Pons (tissue), 1 donor: ENCODE results near the gene SPOCK1.

Source experiments
- DNase-seq: peaks from one replicate; pipeline ENCODE4 v3.0.0-alpha.2; 2016; ENCODE audit warnings: low spot score

The SPOCK1 gene

DNA sequence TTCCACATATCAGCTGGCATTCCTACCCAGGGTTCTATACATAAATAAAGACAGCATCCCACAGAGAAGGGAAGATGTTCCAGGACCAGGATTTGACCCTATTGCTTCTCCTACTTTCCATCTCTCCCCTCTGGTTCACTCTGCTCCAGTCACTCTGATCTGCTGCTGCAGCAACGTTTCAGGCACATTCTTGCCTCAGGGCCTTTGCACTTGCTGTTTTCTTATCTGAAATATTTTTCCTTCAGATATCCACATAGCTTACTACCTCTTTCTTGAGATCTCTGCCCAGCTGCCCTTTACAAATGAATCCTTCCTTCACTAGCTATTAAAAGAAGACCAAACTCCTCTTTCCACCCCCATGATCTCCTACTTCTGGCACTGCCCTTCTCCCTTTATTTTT, 204.5 kb downstream of the SPOCK1 start:
- no peak for DNase-seq

DNA sequence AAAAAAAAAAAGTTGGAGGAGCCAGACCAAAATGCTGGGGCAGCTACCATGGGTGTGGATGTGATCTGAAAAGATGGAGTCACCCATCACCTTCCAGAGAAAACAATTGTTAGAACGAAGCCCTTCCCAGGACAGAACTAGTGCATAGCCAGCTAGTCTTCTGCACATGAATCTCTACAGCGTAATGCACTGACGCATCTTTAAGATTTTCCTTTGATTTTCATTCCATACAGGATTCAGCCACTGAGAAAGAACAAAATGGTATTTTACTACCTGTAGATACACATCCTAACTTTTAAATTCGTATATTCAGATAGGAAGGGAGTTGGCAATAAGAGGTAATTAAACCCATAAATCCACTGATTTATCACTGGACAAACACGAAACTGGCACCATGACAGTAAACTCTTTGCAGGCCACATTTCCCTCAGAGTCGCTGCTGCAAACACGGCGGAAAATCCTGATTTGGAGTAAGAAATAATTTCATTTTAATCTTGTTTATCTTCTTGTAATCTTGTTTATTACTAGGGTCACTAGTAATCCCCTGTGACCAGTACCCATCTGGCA, 206.6 kb downstream of the SPOCK1 start:
- DNase-seq = no peak

DNA sequence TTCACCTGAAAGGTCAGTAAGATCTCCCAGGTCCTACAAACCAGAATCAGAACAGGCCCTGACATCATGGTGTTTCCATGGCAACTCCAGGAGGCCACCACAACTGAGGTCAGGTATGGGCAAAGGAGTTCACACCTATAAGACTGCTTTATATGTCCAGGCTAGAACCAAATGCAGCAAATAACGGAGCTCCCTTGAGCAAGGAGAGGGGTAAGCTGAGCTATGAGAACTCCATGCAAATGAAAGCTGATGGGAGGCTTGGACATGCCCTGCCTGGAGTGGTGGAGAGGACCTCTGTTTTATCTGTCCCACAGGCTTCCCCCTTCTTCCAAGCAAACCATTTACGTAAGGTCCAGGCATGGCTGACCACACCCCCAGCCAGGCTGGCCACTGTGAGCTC, 207.7 kb downstream of the SPOCK1 start:
- DNase-seq = no peak

DNA sequence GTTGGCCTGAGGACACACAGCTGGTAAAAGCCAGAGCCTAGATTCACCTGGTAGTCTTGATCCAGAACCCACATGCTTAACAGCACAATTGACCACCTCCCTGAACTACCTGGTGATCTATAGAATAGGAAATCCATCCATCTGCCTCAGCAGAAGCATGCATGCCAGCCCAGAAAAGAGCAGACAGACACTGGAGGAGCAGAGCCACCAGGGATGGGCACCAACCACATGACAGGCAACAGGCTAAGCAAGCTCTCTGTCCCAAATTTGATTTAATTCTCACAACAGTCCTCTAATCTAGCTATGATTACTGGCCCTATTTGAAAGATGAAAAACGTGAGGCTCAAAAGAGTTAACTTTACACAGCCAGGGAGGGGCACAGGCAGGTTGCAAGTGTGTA, 208.1 kb downstream of the SPOCK1 start:
- no peak for DNase-seq

DNA sequence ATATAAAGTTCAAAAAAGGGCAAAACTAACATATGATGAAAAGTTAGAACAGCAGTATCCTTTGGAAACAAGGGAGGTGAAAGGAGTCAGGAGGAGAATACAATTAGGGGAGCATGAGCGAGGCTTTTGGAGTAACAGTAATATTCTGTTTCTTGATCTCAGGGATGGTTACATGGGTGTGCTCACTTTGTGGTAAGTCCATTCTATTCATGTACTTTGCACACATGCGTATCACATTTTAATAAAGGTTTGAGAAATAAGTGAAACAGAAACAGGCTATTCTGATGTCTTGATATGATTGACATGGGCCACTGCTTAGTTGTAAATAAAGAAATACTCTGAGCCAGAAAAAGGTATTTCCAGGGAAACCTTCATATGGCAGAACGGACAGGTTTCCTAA, 208.8 kb downstream of the SPOCK1 start:
- no peak for DNase-seq

DNA sequence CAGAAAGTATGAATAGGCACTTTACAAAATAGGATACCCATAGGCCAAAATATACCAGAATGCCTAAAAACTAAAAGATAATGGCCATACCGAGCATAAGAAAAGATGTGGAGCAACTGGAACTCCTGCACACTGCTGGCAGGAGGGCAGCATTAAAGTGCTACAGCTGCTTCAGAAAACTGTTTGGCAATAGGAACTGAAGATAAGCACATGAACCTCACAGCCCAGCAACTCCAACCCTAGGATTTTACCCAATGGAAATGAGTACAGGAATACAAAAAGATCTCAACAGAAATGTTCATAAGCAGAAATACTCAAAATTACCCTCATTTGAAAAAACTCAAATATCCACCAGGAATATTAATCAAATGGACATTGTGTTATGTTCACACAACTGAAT, 209.3 kb downstream of the SPOCK1 start:
- no peak for DNase-seq

DNA sequence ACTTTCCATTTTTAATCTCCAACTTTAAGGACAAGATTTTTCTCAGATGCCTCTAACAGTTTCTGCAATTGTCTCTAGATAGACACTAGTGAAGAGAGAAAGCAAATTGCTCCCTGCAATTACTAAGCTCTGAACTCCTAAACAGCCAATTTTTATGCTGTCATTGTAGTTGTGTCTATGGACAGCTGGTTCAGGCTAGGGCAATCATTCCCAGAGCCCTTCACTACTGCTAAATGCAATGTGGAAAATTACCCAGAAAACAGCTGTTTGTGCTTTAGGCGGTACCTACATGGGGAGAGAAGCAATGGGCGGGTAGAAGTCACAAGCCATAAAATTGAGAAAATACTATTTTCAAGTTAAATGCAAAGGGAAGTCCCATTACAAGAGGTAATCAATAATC, 211.6 kb downstream of the SPOCK1 start:
- no peak for DNase-seq

DNA sequence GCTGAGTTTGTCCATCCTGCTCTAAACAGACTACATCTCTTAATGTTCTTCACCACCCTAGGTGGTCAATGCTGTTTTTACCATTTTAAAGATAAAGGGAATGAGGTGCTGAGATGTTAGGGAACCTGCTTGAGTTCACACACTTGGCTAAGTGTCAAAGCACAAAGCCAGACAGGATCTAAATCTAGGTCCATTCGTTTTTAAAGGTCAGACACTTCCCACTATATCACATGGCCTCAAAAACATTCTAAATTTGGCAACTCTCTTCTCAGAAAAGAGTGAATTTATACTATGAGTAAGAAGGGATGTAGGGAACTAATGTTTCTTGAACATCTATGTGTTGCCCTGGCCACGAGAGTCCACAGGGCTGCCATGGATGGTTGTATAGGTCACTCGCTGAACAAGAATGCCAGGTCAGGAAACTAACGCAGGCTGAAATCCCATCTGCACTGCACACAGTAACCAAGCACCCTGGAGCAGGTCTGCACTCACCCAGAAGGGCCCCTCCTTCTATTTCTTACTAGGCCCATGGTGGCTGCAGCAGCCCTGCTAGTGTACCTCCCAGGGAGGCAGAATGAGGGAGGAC, 213.0 kb downstream of the SPOCK1 start:
- DNase-seq = no peak

DNA sequence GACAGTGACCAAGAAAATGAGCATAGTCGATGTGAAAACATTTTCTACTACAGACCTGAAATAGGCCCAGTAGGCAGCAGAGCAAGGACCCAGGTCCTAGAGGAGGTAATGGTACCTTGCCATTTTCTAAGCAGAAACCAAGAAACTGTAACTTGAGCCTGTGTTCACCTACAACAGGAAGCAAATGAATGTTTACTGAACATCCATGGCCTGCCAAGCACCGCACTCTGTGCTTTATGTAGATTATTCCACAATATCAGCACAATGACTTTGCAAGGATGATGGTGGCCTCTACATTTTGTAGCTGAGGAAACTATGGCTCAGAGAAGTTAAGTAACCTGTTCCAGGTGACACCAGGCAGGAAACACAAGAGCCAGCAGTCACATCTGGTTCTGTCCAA, 215.3 kb downstream of the SPOCK1 start:
- no peak for DNase-seq

DNA sequence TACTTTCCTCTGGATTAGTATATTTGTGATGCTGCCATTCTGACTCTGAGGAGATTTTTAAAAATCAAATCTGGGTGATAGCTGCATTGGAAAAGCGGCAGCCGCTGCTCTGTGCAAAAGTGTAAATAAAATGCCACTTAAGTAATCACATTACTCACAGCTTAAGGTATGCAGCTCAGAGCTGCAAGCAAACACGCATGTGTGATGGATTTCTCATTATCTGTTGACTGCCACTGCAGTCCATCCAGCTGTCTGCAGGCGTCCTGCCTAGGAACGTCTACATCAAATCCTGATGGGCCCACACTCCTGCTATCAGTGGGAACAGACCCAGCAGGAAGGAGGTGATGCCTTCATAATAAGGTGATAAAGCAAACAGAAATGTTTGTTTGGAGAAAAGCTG, 216.9 kb downstream of the SPOCK1 start:
- DNase-seq = no peak

DNA sequence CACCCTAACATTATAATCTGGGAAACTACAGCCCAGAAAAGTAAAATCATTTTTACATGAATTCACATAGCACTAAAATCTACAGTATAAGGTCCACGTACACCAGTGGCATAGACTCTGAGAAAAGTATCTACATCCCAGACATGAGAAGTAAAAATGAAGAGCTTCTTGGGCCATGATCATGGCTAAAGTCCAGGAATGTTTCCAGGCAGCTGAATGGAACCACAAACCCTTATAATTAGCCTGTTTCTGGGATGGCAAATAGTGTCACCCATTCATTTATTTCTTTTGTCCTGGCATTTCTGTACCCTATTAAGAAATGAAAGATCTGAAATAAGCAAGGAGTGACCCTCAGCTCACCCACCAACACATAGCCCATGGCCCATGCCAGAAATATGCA, 217.9 kb downstream of the SPOCK1 start:
- no peak for DNase-seq

DNA sequence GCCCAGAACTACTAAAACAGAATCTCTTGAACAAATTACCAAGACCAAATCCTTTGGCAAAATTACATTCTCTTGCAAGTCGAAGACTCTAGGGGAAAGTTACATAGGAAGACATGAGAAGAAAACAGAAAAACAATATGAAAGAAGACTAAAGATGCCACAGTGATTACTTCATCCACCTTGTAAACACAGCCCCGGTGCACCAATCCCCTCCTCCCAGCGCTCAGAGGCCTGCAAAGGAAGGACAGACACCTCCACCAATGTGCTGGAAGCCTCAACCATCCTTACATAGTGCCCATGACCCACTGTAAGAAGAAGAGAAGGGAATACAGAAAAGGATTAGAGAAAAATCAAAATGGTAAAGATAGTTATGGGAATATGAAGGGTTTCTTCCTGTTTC, 218.5 kb downstream of the SPOCK1 start:
- no peak for DNase-seq

DNA sequence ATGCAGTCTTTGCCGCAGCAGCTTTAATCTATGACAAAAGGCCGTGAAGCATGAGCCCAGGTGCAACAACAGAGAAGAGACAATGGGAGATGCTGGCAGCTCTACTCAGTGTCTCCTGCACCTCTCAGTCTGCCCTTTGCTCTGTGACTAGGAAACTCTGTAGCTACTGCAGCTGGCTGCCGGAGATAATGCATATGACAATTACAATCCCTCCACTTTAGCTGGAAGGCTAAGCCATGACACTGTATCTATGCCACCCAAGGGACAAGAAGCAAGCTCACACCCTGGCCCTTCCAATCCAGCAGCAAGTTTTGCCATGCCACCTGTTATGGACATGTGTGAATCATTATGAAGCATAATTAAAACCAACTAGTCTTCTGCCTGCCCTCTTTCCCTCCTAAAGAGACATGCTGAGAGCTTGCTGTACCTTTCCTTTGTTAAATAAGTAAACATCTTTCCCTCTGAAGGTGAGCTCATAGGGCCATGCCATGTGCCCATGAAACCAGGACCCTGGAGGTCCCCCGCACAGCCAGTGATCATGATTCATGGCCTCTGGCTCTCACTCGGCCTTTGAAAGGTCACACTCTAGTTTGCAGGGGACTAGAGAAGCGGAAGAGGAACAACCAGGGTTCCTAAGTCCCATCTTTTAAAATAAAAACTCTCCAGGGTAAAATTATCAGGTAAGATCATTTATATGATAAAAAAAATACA, 219.4 kb downstream of the SPOCK1 start:
- no peak for DNase-seq

DNA sequence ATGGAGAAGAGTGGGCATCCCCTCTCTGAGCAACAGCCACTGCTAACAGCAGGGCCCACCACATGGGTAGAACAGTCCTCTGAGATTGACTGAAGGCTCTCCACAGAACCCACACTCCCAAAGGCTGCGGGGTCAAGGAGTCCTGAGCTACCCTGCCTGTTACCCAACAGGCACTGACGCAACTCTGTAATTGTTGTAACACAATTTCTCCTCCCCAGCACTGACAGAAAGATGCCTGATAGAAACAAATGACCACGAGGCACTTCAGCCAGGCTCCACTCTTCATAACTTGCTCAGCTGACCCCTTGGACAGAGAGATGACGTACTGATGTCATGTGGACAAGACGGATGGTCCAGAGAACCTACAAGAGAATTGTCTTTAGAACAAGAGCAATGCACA, 220.7 kb downstream of the SPOCK1 start:
- no peak for DNase-seq

DNA sequence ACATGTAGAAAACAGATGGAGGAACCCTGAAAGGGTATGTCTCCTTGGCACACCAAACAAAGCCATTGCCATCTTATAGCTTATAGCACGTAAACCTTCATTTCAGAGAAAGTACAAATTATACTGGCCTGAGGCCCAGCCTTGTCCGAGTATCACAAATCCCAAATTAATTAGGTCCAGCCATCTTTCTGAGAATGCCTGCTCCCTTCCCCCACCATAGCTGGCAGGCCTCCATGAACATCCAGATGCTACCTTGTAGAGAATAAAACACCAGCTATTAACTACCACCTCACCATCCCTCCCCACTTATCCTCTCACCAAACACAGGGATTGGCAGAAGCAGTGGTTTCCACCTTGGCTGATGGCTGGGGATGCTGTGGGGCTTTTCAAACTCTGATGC, 224.0 kb downstream of the SPOCK1 start:
- DNase-seq = no peak

DNA sequence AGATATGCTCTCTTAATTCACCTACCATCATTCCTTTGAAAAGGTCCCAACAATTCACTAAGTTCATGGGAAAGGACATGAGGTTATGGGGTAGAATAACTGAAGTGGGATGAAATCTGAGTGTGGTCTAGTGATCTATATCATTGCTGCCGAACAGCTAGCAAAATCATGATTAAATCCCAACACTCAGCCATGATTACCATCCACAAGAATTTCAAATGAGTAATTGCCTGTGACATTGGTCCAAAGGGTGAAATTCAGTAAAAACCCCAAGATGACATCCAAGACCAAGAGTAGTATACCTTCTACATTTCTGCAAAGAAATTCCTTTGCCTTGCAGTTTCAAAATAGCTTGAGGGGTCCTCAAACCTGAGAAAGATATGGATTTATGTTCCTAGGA, 225.6 kb downstream of the SPOCK1 start:
- no peak for DNase-seq

DNA sequence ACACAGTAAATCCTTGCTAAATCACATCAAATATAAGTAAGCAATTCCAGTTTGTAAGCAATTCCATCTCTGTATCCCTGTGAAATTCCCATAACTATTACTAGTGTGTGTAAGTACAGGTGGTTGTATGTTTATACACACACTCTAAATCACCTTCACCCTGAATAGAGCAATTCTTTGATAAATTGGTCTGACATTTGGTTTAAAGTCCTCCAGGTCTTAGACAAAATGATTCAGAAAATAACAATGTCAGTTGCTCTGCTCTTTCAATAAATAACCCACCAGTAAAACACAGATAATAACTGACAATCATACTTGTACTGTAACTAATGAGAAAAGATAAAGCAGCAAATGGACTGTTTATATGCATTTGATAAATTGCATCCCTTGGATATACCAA, 226.3 kb downstream of the SPOCK1 start:
- no peak for DNase-seq

DNA sequence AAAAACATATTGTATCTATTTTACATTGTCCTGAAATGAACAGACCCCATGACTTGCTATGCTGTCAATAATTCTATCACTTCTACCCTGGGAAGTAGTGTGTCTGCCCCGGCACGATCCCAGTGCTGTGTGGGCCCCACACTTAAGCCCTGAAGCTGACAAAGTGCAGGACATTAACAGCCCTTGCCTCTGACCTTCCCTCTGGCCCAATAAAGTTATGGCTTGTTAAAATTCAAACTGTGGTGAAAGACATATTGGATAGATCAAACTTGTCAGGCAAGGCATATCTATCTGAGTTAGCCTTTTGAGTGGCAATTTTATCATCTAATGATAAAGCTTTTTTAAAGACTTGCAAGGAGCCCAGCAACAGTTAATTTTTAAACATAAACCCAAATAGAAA, 229.2 kb downstream of the SPOCK1 start:
- no peak for DNase-seq

DNA sequence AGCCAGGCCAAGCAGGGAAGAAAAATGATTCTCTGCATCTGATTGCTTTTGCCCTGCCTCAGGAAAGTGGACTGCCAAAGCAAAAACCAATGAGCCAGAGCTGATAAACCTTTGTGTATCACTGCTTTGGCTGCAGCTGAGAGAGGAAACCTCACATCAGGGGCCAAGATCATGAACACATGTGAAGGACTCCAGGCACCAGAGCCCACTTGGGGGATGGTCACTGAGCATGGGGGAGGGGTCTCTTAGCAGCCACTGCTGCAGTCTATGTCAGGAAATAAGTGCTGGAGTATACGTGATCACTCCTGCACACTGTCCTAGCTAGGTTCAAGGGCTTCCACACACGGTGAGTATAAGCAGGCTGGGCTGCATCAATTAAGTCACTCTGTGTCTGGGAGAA, 229.9 kb downstream of the SPOCK1 start:
- no peak for DNase-seq

DNA sequence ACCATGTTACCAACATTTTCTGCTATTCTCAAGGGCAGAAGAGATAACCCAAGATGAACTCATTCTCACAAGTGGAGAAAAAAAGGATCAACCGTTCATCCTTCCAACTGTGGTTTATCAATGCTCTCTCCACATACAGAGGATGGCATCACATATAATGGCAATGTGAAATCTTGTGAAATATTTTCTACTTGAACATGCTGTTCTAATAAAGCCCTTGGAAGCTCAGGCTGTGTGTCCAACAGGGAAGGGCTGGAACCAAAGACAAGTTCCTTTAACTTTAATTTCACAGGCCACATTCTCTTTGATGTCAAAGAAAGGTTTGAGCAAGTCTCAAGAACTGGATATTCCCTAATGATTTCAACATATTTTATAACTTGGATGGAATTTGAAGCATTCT, 230.5 kb downstream of the SPOCK1 start:
- no peak for DNase-seq

DNA sequence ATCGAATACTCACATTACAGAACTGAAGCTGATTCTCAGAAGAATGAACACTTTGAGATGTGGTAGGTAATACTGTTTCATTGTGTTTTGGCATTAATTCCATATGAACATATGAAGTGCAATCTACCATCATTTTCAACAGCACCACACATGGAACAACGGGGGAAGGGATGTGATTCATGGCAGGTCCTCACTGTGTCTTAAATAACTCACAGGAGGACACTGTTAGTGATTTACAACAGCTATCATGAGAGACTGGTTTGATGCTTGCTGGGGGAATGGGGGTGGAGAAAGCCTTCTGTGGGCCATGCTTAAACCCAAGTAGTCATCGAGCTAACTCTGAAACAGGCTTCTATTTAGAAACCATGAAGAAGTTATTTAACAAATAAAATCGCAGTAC, 232.9 kb downstream of the SPOCK1 start:
- DNase-seq = no peak

DNA sequence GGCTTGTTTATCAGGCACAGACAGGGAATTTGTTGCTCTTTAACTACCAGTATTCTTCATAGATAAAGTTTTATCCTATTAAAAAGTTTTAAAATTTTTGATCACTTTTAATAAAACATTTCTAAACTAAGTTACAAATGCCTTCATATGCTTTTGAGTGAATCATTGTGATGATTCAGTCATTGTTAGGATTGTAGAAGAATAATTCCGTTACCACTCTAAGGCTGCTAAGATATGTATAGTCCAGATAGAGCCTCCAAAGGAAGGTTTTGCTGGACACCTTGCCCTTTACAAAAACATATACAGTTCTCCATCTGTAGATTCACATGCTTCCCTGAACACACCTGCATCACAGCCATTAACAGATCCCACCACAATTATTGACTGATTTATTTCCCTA, 233.7 kb downstream of the SPOCK1 start:
- no peak for DNase-seq

DNA sequence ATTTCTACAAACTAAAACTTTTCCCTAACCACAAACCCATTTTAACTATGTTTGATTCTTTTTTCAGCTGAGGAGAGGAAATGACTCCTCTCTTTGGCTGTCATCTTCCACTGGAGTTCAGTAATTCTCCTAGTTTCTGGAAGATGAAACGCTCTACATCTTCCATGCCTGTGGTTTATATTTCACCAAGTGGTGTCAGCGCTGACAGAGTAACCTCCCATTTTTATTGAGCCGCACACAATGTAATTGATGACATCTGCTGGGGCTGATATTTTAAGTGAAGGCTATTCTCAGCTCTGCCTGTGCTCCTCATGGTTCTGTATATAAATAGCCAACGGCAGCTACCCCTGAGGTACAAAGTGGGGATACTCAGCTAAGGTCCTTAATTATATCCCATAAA, 234.6 kb downstream of the SPOCK1 start:
- no peak for DNase-seq

DNA sequence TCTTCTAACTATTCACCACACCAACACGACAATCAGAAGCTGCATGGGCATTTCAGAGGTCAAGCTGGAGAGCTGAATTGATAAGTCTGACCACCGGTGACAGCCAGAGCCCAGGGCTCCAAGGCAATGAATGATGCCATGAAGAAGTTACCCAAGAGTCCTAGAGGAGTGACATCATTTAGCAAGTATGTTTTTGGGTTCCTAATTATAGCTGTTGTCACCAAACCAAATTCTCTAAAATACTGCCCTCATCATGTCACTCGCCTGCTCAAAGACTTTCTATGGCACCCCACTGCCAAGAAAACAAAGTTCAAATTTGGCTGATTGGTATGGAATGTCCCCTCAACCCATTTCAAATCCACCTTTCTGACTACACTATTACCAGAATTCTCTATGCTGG, 235.1 kb downstream of the SPOCK1 start:
- no peak for DNase-seq
